AG09319 (cell line): Measurements from ENCODE around the gene TTC38.

Experiments
- DNase-seq: peaks from one replicate; pipeline ENCODE4 v3.0.0-alpha.2; 2010; ENCODE audit warnings: low read depth; ENCODE audit errors: extremely low read depth
- CTCF ChIP-seq: IDR thresholded peaks from 2 replicates; pipeline ENCODE4 v1.5.1; 2011; ENCODE audit warnings: low read depth, mild to moderate bottlenecking, inconsistent platforms, low read length, moderate library complexity

TTC38 gene

GRCh38 chr22:46272762-46273431 lies 5.1 kb downstream of the TTC38 start:
- no peak for TF ChIP-seq CTCF
- DNase-seq = no peak

GRCh38 chr22:46273432-46274148 lies 5.8 kb downstream of the TTC38 start:
- no peak for TF ChIP-seq CTCF
- no peak for DNase-seq

- no peak for DNase-seq
- TF ChIP-seq CTCF = no peak
These were observed 6.6 kb downstream of the TTC38 start for GRCh38 chr22:46274381-46274780.

- no peak for TF ChIP-seq CTCF
- no peak for DNase-seq
These were observed 7.8 kb downstream of the TTC38 start for GRCh38 chr22:46275455-46276122.

- no peak for DNase-seq
These were observed 8.8 kb downstream of the TTC38 start for GRCh38 chr22:46276563-46276962.

GRCh38 chr22:46278656-46279645 lies 11.1 kb downstream of the TTC38 start:
- no peak for TF ChIP-seq CTCF
- no peak for DNase-seq

More at GRCh38 chr22:46276563-46276962, 8.8 kb downstream of the TTC38 start:
- no peak for TF ChIP-seq CTCF
